HL-60 (cell line): Measurements from ENCODE around the gene PCSK5.
A peak's percentile ranks its signal among the peaks of the same experiment; 100 is the strongest.

Source experiments
- POLR2AphosphoS5 ChIP-seq: IDR thresholded peaks from 2 replicates; pipeline ENCODE4 v1.6.1; 2012; ENCODE audit warnings: low read depth
- TF ChIP-seq, protein P1 (sequence below): IDR thresholded peaks from one replicate; pipeline ENCODE4 v1.5.1; 2011; ENCODE audit warnings: low read length, control low read depth, inconsistent platforms; ENCODE audit not compliant: insufficient read depth
- TF ChIP-seq, protein P2 (sequence below): IDR thresholded peaks from 2 replicates; pipeline ENCODE4 v1.6.1; 2012; ENCODE audit warnings: low read depth; ENCODE audit not compliant: insufficient replicate concordance

DNA sequence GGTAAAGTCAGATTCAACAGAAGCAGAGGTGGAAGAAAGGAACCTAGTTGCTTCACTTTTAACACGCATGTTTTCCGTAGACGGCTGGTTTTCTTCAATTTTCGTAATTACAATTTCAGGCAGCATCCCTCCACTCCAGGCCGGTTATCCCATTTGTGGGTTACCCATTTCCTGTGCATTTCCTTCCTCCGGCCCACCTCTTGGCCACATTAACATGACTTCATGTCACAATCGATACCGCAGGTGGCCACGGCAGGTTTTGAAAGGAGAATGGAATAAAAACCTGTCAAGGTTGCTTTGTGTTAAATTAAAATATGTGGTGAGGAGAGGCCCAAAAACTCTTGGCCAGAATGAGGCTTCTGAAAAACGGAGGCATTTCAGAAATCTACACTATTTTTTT lies 130.2 kb downstream of the PCSK5 start:
- TF ChIP-seq, protein P1, sequence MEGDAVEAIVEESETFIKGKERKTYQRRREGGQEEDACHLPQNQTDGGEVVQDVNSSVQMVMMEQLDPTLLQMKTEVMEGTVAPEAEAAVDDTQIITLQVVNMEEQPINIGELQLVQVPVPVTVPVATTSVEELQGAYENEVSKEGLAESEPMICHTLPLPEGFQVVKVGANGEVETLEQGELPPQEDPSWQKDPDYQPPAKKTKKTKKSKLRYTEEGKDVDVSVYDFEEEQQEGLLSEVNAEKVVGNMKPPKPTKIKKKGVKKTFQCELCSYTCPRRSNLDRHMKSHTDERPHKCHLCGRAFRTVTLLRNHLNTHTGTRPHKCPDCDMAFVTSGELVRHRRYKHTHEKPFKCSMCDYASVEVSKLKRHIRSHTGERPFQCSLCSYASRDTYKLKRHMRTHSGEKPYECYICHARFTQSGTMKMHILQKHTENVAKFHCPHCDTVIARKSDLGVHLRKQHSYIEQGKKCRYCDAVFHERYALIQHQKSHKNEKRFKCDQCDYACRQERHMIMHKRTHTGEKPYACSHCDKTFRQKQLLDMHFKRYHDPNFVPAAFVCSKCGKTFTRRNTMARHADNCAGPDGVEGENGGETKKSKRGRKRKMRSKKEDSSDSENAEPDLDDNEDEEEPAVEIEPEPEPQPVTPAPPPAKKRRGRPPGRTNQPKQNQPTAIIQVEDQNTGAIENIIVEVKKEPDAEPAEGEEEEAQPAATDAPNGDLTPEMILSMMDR = no peak
- TF ChIP-seq, protein P2, sequence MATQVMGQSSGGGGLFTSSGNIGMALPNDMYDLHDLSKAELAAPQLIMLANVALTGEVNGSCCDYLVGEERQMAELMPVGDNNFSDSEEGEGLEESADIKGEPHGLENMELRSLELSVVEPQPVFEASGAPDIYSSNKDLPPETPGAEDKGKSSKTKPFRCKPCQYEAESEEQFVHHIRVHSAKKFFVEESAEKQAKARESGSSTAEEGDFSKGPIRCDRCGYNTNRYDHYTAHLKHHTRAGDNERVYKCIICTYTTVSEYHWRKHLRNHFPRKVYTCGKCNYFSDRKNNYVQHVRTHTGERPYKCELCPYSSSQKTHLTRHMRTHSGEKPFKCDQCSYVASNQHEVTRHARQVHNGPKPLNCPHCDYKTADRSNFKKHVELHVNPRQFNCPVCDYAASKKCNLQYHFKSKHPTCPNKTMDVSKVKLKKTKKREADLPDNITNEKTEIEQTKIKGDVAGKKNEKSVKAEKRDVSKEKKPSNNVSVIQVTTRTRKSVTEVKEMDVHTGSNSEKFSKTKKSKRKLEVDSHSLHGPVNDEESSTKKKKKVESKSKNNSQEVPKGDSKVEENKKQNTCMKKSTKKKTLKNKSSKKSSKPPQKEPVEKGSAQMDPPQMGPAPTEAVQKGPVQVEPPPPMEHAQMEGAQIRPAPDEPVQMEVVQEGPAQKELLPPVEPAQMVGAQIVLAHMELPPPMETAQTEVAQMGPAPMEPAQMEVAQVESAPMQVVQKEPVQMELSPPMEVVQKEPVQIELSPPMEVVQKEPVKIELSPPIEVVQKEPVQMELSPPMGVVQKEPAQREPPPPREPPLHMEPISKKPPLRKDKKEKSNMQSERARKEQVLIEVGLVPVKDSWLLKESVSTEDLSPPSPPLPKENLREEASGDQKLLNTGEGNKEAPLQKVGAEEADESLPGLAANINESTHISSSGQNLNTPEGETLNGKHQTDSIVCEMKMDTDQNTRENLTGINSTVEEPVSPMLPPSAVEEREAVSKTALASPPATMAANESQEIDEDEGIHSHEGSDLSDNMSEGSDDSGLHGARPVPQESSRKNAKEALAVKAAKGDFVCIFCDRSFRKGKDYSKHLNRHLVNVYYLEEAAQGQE = no peak
- peak; percentile 59 for TF ChIP-seq POLR2AphosphoS5
